Activated CD4-positive, alpha-beta memory T cell treated with anti-CD3 and anti-CD28 coated beads for 36 hours (primary cell): Measurements from ENCODE around the gene CDIP1. TPM values are rescaled to one million over a fixed set of nuclear protein-coding genes. Genes with fewer than 3 reads are reported as not detected.

Experiments used
- CTCF ChIA-PET: fragments of 350-600 bp; sonication (Branson Sonifier 250); formaldehyde crosslinking; loops from one replicate; lab custom pipeline; 2021; ENCODE audit warnings: antibody characterized with exemption, inconsistent platforms; lab: Charles Lee
- POLR2A ChIA-PET: fragments of 350-600 bp; sonication (Branson Sonifier 250); formaldehyde crosslinking; loops from one replicate; lab custom pipeline; 2021; ENCODE audit warnings: antibody characterized with exemption; lab: Charles Lee
- DNase-seq: peaks from one replicate; pipeline ENCODE4 v3.0.0-alpha.2; 2020
- H3K27ac Mint-ChIP-seq: one replicate; pipeline ENCODE4 v1.8.0; 2021; ENCODE audit warnings: mixed read lengths
- H3K27me3 Mint-ChIP-seq: one replicate; pipeline ENCODE4 v1.8.0; 2021; ENCODE audit warnings: mixed read lengths
- H3K36me3 Mint-ChIP-seq: one replicate; pipeline ENCODE4 v1.8.0; 2021; ENCODE audit warnings: mixed read lengths
- H3K4me1 Mint-ChIP-seq: one replicate; pipeline ENCODE4 v1.8.0; 2021; ENCODE audit warnings: low read depth, mixed read lengths
- H3K4me3 Mint-ChIP-seq: one replicate; pipeline ENCODE4 v1.8.0; 2021; ENCODE audit warnings: mild to moderate bottlenecking, mixed read lengths
- H3K9me3 Mint-ChIP-seq: one replicate; pipeline ENCODE4 v1.8.0; 2021; ENCODE audit warnings: mixed read lengths
- intact Hi-C: fragments of 100-400 bp; cut with micrococcal nuclease; formaldehyde crosslinking; loops from one replicate; pipeline ENCODE4 v1.15.1; 2023
- total RNA-seq, 2 experiments: library from RNA; stranded (reverse); gene quantifications; one replicate each; pipeline ENCODE4 v1.2.3, GENCODE V29; 2021

CDIP1 gene
- total RNA-seq, 2 experiments from 2014 or later = 25.7 to 27.5 TPM

- no peak overlapping the region for H3K4me3 Mint-ChIP-seq
- H3K36me3 Mint-ChIP-seq = no peaks in the 10 kb centered on the region
- CTCF ChIA-PET = no interaction called here
- POLR2A ChIA-PET = no interaction called here
- H3K4me1 Mint-ChIP-seq = peaks cover 11% of the 10 kb centered on the region
- no peak overlapping the region for H3K27ac Mint-ChIP-seq
- intact Hi-C loops = no loop called here
- DNase-seq = no peak
- no peaks in the 10 kb centered on the region for H3K27me3 Mint-ChIP-seq
- H3K9me3 Mint-ChIP-seq = no peaks in the 10 kb centered on the region
Measured at GRCh38 chr16:4566144-4566543, 27.6 kb upstream of the CDIP1 start.

DNA sequence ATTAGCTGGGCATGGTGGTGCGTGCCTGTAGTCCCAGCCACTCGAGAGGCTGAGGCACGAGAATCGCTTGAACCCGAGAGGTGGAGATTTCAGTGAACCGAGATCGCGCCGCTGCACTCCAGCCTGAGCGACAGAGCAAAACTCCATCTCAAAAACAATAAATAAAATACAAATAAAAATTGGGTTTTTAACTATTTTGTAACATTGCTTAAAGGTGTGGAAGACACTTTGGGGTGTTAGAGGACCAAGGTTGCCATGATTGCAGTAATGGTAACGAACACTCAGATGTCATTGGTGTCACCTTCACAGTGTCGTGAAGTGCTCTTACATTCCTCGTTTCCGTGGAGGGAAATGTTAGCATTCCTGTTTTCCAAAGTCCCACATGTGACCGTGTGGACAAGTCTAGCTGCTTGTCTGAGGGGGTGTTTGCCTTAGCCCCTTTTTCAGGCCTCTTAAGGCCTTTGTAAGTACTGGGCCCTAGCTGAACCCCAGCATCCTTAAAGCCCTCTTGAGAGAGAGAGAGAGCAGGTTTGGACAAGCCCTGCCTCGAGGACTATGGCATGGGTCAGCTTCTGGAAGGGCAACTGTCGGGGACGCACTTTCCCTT is 26.2 kb upstream of the CDIP1 start:
- no peak overlapping the region for H3K27ac Mint-ChIP-seq

GRCh38 chr16:4561596-4561995 is 23.0 kb upstream of the CDIP1 start:
- no peaks in the 10 kb centered on the region for H3K27me3 Mint-ChIP-seq
- H3K36me3 Mint-ChIP-seq = no peaks in the 10 kb centered on the region
- H3K4me1 Mint-ChIP-seq = peaks cover 7% of the 10 kb centered on the region
- H3K9me3 Mint-ChIP-seq = no peaks in the 10 kb centered on the region
- DNase-seq = no peak
- H3K4me3 Mint-ChIP-seq = no peak overlapping the region
- CTCF ChIA-PET = interaction anchor here (0.8 to 1.0 kb wide), 2 partner anchors 12 to 13 kb away, joined by 3 read pairs; no protein-coding TSS in a partner anchor
- H3K27ac Mint-ChIP-seq = no peak overlapping the region
- intact Hi-C loops = no loop called here
- POLR2A ChIA-PET = no interaction called here

More for the DNA sequence above, 26.2 kb upstream of the CDIP1 start:
- ChIA-PET CTCF (interaction anchor here (1.1 to 1.7 kb wide), 2 partner anchors 28 to 58 kb away, joined by 3 to 5 read pairs; no protein-coding TSS in a partner anchor), POLR2A (no interaction called here)
- Mint-ChIP-seq H3K36me3 (no peaks in the 10 kb centered on the region), H3K4me1 (peaks cover 11% of the 10 kb centered on the region), H3K27me3 (no peaks in the 10 kb centered on the region), H3K4me3 (no peak overlapping the region), H3K9me3 (no peaks in the 10 kb centered on the region)
- DNase-seq = no peak
- intact Hi-C loops = no loop called here

DNA sequence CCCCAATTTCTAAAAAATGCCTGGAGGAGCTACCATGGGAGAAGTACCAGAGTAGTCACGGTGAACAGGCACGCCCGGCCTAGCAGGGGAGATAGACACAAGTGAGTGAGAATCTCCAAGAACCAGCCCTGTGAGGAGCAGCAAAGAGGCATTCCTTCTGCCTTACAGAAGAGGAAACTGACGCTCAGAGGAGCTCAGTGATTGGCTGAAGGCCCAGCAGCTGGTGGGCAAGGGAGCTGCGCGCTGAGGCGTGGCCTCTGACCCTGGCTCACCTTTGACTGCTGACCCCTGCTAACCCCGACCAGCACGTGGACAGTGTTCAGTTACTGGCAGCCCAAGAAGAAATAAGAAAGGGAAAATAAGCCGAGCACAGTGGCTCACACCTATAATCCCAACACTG is 19.4 kb upstream of the CDIP1 start:
- ChIA-PET CTCF (interaction anchor here (0.6 kb wide), 1 partner anchor 11 kb away, joined by 3 read pairs; no protein-coding TSS in a partner anchor), POLR2A (no interaction called here)
- Mint-ChIP-seq H3K9me3 (no peaks in the 10 kb centered on the region), H3K27ac (no peak overlapping the region), H3K4me3 (no peak overlapping the region), H3K36me3 (no peaks in the 10 kb centered on the region), H3K4me1 (no peaks in the 10 kb centered on the region), H3K27me3 (no peaks in the 10 kb centered on the region)
- no peak for DNase-seq
- intact Hi-C loops = no loop called here

GRCh38 chr16:4556580-4556979 is 18.0 kb upstream of the CDIP1 start:
- ChIA-PET CTCF (no interaction called here), POLR2A (no interaction called here)
- DNase-seq = no peak
- no peaks in the 10 kb centered on the region for H3K9me3 Mint-ChIP-seq
- H3K27ac Mint-ChIP-seq = no peak overlapping the region
- no peaks in the 10 kb centered on the region for H3K36me3 Mint-ChIP-seq
- no peaks in the 10 kb centered on the region for H3K27me3 Mint-ChIP-seq
- no peaks in the 10 kb centered on the region for H3K4me1 Mint-ChIP-seq
- H3K4me3 Mint-ChIP-seq = no peak overlapping the region
- intact Hi-C loops = no loop called here

DNA sequence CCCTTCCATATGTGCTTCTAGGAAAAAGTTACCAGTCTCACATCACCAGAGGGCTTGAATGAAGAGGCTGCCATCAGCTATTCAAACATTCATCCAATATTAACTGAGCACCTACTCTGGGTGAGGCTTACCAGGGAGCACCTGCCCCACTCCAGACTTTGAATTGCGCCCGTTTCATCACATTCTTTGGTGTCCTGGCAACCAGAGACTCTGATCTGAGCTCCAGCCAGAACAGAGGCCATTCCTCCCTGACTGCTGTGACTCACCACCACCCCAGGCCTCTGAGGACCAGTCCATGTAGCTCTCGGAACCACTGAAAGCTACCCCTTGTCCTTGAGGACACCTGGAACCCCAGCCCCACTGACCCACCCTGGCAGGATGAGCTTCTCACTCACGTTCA is 17.5 kb upstream of the CDIP1 start, which contains the start of gene C16orf96:
TSS of gene C16orf96 (plus strand) at position 229 of the 400 bp plus-strand sequence. CDS start at position 379, 150 bp downstream.
- Mint-ChIP-seq H3K36me3 (no peaks in the 10 kb centered on the region), H3K27me3 (no peaks in the 10 kb centered on the region), H3K4me3 (no peak within 1 kb of the TSS), H3K4me1 (no peaks in the 10 kb centered on the region), H3K27ac (no peak within 1 kb of the TSS), H3K9me3 (no peaks in the 10 kb centered on the region)
- intact Hi-C loops = no loop called here
- ChIA-PET CTCF (no interaction called here), POLR2A (interaction anchor here (0.5 kb wide), 1 partner anchor 494 kb away, joined by 3 read pairs; no protein-coding TSS in a partner anchor)
- DNase-seq = no peak

DNA sequence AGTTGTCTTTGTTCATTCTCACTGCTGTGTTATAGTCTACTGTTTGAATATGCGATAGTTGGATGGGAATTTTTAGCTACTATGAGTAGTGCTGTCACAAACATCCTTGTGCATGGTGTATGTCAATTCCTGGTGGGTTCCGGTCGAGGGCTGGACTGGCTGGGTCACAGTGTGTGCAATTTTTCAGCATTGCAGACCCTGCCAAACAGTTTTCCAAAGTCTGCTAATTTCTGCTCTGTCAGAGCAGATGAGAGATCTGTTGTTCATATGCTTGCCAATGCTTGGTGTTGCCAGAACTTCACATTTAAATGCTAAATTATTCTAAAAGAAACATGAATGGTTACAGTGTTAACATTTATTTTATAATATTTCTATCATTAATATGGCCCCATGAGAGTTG is 14.0 kb upstream of the CDIP1 start:
- Mint-ChIP-seq H3K27ac (no peak overlapping the region), H3K27me3 (no peaks in the 10 kb centered on the region), H3K9me3 (no peaks in the 10 kb centered on the region), H3K4me3 (no peak overlapping the region), H3K36me3 (no peaks in the 10 kb centered on the region), H3K4me1 (peaks cover 2% of the 10 kb centered on the region)
- POLR2A ChIA-PET = no interaction called here
- DNase-seq = no peak
- CTCF ChIA-PET = interaction anchor here (0.7 to 1.5 kb wide), 2 partner anchors 12 to 46 kb away, joined by 3 to 7 read pairs; no protein-coding TSS in a partner anchor
- intact Hi-C loops = no loop called here

GRCh38 chr16:4550591-4550990 is 12.0 kb upstream of the CDIP1 start:
- H3K4me3 Mint-ChIP-seq = no peak overlapping the region
- no peak for DNase-seq
- H3K27ac Mint-ChIP-seq = no peak overlapping the region
- H3K36me3 Mint-ChIP-seq = no peaks in the 10 kb centered on the region
- intact Hi-C loops = no loop called here
- POLR2A ChIA-PET = no interaction called here
- peaks cover 2% of the 10 kb centered on the region for H3K4me1 Mint-ChIP-seq
- CTCF ChIA-PET = interaction anchor here (0.7 to 3.9 kb wide), 4 partner anchors 44 to 204 kb away, joined by 3 to 53 read pairs (median 3); no protein-coding TSS in a partner anchor
- no peaks in the 10 kb centered on the region for H3K9me3 Mint-ChIP-seq
- H3K27me3 Mint-ChIP-seq = no peaks in the 10 kb centered on the region

DNA sequence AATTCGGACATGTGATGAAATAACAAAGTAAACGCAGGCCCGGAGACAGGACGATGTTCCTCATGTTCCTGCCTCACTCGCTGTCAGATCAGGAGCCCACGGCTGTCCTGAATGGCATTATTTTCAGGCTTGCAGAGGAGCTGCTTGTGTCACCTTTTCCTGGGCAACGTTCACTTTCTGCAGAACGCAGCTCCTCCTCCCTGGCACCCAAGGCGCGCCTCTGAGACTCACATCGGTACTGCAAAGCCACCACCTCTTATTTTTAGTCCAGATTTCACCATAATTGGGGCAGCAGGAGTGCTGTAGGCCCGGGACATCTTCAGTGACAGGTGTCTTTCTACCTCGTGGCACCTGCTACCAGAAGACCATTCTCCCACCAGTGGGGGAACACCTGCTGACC is 9.6 kb upstream of the CDIP1 start:
- no peak overlapping the region for H3K27ac Mint-ChIP-seq
- H3K9me3 Mint-ChIP-seq = no peaks in the 10 kb centered on the region
- ChIA-PET POLR2A (no interaction called here), CTCF (interaction anchor here (0.6 to 3.9 kb wide), 14 partner anchors 8 to 295 kb away, joined by 3 to 53 read pairs (median 4); partner anchors contain the start of gene MGRN1)
- H3K27me3 Mint-ChIP-seq = no peaks in the 10 kb centered on the region
- intact Hi-C loops = loop anchor here (1.0 kb wide), 1 partner anchor 42 kb away; no protein-coding TSS in a partner anchor
- no peaks in the 10 kb centered on the region for H3K36me3 Mint-ChIP-seq
- DNase-seq = no peak
- no peak overlapping the region for H3K4me3 Mint-ChIP-seq
- peaks cover 2% of the 10 kb centered on the region for H3K4me1 Mint-ChIP-seq

GRCh38 chr16:4544473-4544872 is 5.9 kb upstream of the CDIP1 start:
- Mint-ChIP-seq H3K9me3 (peaks cover 7% of the 10 kb centered on the region), H3K36me3 (peaks cover 5% of the 10 kb centered on the region), H3K4me1 (peaks cover 2% of the 10 kb centered on the region), H3K27me3 (no peaks in the 10 kb centered on the region), H3K4me3 (no peak overlapping the region), H3K27ac (no peak overlapping the region)
- POLR2A ChIA-PET = no interaction called here
- DNase-seq = no peak
- intact Hi-C loops = no loop called here
- CTCF ChIA-PET = interaction anchor here (0.8 to 1.0 kb wide), 2 partner anchors 8 to 30 kb away, joined by 3 read pairs; no protein-coding TSS in a partner anchor

DNA sequence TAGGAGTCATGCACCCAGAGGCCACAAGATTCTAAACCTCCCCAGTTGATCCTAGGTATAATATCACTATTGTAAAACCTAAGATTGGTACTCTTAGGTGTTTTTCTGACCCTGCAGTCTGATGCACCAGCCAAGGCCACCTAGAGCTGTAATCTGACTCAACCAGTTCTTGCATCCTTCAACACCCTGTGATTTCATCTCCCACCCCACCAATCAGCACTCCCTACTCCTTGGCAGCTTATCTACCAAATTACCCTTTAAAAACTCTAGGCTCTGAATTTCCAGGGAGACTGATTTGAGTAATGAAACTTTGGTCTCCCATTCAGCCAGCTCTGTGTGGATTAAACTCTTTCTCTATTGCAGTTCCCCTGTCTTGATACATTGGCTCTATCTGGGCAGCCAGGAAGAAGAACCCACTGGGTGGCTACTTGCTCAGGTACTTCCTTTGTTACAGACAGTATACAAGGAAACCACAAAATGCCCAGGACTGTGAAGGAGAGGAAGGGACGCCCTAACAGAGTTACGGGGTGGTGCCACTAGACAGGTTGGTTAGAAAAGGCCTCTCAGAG is 1.2 kb upstream of the CDIP1 start:
- H3K9me3 Mint-ChIP-seq = peaks cover 11% of the 10 kb centered on the region
- intact Hi-C loops = loop anchor here (2.0 to 5.0 kb wide), 2 partner anchors 77 to 127 kb away; no protein-coding TSS in a partner anchor
- POLR2A ChIA-PET = no interaction called here

More for the DNA sequence above, 1.2 kb upstream of the CDIP1 start:
- H3K36me3 Mint-ChIP-seq = peaks cover 8% of the 10 kb centered on the region
- DNase-seq = no peak
- peaks cover 33% of the 10 kb centered on the region for H3K4me1 Mint-ChIP-seq
- no peaks in the 10 kb centered on the region for H3K27me3 Mint-ChIP-seq
- no peak overlapping the region for H3K4me3 Mint-ChIP-seq
- CTCF ChIA-PET = interaction anchor here (0.9 to 1.5 kb wide), 5 partner anchors 9 to 84 kb away, joined by 3 to 10 read pairs (median 3); partner anchors contain the start of gene MGRN1
- H3K27ac Mint-ChIP-seq = no peak overlapping the region
